ENCODE data around the gene COL11A1.
"Not testable (repeated sequence)": the region's sequence is repeated elsewhere in the genome, so short reads cannot be mapped to it uniquely, and the experiment has no call there.

The COL11A1 gene

GRCh38 chr1:102834688-102835320 is 273.5 kb downstream of the COL11A1 start:
- no peak for DNase-seq (ENCODE audit: low read depth)

- DNase-seq (ENCODE audit: low read depth): no peak
Observed at GRCh38 chr1:102833151-102833550, 275.2 kb downstream of the COL11A1 start.

- not testable (repeated sequence) for DNase-seq (ENCODE audit: low read depth)
Observed at GRCh38 chr1:102826706-102827105, 281.6 kb downstream of the COL11A1 start.
